ENCODE measurements around the gene NIN.

GRCh38 chr14:50821510-50822464 lies 9.2 kb downstream of the NIN start:
- TF ChIP-seq CTCF (IDR thresholded peaks at IDR 0.05; ENCODE audit: low read depth, low read length, missing input control) (no peak), REST (IDR thresholded peaks at IDR 0.05) (no peak), TAF1 (conservative IDR thresholded peaks at IDR 0.05) (no peak), ATF3 (IDR thresholded peaks at IDR 0.05) (no peak), JUND (IDR thresholded peaks at IDR 0.05) (no peak), MAX (IDR thresholded peaks at IDR 0.05) (no peak), RAD21 (IDR thresholded peaks at IDR 0.05) (no peak), RXRA (IDR thresholded peaks at IDR 0.05) (no peak), ZBTB33 (IDR thresholded peaks at IDR 0.05) (no peak), GABPA (IDR thresholded peaks at IDR 0.05 in 1 of 2, conservative IDR thresholded peaks at IDR 0.05 in 1 of 2) (no peak), FOXA1 (IDR thresholded peaks at IDR 0.05) (no peak)

Measured in liver (tissue), 3 donors.